ENCODE measurements around the gene PDE12.
"Not testable (repeated sequence)": the region's sequence is repeated elsewhere in the genome, so short reads cannot be mapped to it uniquely, and the experiment has no call there.

Gene PDE12

GRCh38 chr3:57586778-57587177 lies 30.7 kb downstream of the PDE12 start:
- no peak for DNase-seq

GRCh38 chr3:57587905-57588304 lies 31.8 kb downstream of the PDE12 start:
- no peak for DNase-seq

GRCh38 chr3:57592306-57592705 lies 36.2 kb downstream of the PDE12 start:
- DNase-seq, result no peak

GRCh38 chr3:57594144-57594543 lies 38.1 kb downstream of the PDE12 start:
- DNase-seq, result no peak

- DNase-seq, result no peak
Measured at GRCh38 chr3:57594576-57594975, 38.5 kb downstream of the PDE12 start.

GRCh38 chr3:57596495-57597126 lies 40.5 kb downstream of the PDE12 start:
- peak; percentile 59 for DNase-seq

- peak; percentile 99 for DNase-seq
Measured at GRCh38 chr3:57597127-57597923, 41.3 kb downstream of the PDE12 start, which contains the start of gene ARF4. Gene ARF4 (minus strand): TSS chr3:57597344. CDS start chr3:57597140, 204 bp downstream.

GRCh38 chr3:57598765-57599360 lies 42.8 kb downstream of the PDE12 start:
- no peak for DNase-seq

GRCh38 chr3:57600195-57600594 lies 44.1 kb downstream of the PDE12 start:
- DNase-seq, result no peak

- DNase-seq, result no peak
Measured at GRCh38 chr3:57604971-57605370, 48.9 kb downstream of the PDE12 start.

- DNase-seq, result no peak
Measured at GRCh38 chr3:57605683-57606082, 49.6 kb downstream of the PDE12 start.

- not testable (repeated sequence) for DNase-seq
Measured at GRCh38 chr3:57611870-57612269, 55.8 kb downstream of the PDE12 start.

- DNase-seq, result no peak
Measured at GRCh38 chr3:57616233-57616632, 60.2 kb downstream of the PDE12 start.

All from stimulated activated naive CD4-positive, alpha-beta T cell treated with Interleukin-2 at 50 U/mL for 16 hours (primary cell).